HUDEP-2 (cell line): Measurements from ENCODE around the gene ZNF428.
"Not testable (repeated sequence)": the region's sequence is repeated elsewhere in the genome, so short reads cannot be mapped to it uniquely, and the experiment has no call there.

Experiments
- DNase-seq, 76 experiments: peaks; one replicate each; lab custom pipeline; 2025; ENCODE audit not compliant: unreplicated experiment in 76 of 76; lab: John Stamatoyannopoulos, UW

Gene ZNF428

GRCh38 chr19:43620061-43621001 lies 902 bp upstream of the ZNF428 start:
- no peak for DNase-seq

DNA sequence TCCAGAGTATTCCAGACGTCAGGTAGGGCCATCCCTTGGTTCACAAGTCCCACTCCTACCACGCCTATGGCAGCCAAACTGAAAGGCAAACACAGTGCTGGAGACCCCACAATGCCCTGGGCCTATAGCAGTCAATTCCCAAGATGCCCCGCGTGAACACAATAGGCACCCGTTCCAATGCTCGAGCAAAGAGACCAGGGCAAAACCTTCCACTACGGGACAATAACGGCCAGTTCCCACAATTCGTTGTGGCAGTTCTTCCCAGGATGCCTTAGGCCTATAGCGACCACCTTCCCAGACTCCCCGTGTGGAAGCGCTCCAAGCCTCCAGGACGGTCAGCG lies 538 bp downstream of the ZNF428 start:
- peak in 62 of 76 experiments; percentile 27 to 97 (median 70) for DNase-seq

DNA sequence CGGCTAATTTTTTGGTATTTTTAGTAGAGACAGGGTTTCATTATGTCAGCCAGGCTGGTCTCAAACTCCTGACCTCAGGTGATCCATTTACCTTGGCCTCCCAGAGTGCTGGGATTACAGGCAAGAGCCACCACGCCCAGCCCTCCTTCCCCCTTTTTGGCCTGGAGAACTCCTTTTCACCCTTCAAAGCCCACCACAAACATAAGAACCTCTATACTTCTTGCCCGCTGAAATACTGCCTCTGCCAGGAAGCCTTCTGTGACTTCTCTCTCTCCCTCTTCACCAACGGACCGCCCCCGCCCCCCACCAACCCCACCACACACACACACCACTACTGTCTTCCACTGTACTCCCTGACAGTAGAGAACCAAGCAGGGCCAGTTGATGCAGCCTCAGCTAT lies 2.5 kb downstream of the ZNF428 start:
- DNase-seq: no peak

DNA sequence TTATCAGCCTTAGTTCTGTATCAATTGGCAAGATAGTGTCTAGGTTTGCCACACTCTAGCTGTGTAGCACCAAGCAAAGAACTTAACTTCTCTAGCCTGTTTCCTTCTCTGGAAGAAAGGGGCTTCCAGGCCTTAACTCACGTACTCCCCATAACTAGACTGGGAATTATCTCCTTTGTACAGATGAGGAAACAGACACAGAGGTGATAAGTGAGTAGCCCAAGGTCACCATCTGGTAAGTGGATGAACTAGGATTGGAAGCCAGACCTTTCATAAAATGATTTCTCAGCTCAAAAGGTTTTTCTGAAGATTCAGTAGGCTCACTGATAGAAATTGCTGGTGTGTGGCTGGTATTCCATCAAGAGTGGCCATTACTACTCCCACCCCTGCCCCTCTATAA lies 3.1 kb downstream of the ZNF428 start:
- peak in 2 of 76 experiments; percentile 15 to 28 for DNase-seq

DNA sequence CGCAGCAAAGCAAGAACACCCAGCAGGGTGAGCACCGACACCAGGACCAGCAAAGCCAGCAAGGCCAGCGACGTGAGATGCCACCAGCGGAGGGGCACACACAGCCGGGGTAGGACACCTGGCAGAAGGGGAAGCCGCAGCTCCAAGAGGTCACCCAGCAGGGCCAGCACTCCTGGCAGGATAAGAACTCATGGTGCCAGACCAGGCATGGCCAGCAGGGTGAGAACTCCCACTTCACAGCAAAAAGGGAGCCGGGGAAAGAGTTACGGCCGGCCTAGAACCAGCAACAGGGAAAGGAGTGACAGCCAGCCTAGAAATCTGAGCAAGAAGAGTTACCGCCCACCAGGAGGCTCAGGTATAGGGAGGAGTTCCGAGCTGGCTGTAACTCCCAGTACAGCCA lies 7.1 kb downstream of the ZNF428 start:
- no peak for DNase-seq

- no peak for DNase-seq
These were observed 7.6 kb downstream of the ZNF428 start, which contains the start of gene SRRM5 for GRCh38 chr19:43611788-43612187. Gene SRRM5, plus strand, starts transcription at chr19:43612088. Its CDS starts 34 bp downstream, at chr19:43612122.

DNA sequence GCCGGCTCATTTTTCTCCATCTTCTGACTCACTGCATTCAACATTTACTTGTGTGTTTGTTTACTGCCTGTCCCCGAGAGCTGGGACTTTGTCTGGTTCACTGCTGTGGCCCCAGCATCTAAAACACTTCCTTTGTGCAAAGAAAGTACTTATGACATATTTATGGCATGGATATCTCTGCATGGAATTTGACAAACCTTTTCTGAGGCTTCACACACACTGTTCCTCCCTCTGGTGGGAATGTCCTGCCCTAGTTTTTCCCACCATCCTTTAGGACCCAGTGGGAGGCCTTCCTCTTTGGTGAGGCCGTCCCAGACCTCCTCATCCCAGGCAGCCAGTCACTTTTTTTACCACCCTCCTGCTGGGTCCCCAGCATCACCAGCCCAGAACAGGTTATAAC lies 8.9 kb downstream of the ZNF428 start:
- DNase-seq: no peak

GRCh38 chr19:43609872-43610271 lies 9.6 kb downstream of the ZNF428 start:
- no peak for DNase-seq

GRCh38 chr19:43607238-43608205 lies 11.9 kb downstream of the ZNF428 start:
- no peak for DNase-seq

DNA sequence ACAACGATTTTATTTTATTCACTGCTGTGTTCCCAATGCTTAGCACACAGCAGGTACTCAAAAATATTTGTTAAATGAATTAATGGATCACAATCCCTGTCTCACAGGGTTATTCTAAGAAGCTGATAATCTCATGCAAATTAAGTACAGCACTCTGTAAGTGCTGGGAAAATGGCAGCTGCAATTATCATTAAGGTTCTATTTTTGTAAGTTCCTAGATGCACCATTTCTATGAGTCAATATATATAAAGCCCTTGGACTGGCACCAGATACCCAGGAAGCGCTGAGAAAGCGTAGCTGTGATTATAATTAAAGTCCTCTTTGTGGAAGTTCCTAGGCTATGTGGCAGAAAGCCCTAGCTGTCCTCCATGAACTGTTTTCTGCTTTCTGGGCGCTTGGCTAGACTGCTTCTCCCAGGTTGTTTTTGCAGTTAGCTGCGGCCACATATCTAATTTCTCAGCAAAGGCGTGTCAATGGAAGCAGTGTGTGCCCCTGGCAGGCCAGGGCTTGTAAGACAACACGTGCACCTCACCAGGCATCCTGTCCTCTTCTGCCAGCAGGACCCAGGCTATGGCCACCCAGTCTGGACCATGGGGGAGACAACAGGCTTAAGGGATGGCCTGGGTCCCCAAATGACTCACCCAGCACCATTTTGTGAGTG lies 12.7 kb downstream of the ZNF428 start:
- no peak for DNase-seq

GRCh38 chr19:43605875-43606568 lies 13.4 kb downstream of the ZNF428 start:
- DNase-seq: peak in 2 of 76 experiments; percentile 9 to 19

GRCh38 chr19:43600326-43600725 lies 19.1 kb downstream of the ZNF428 start:
- not testable (repeated sequence) for DNase-seq

DNA sequence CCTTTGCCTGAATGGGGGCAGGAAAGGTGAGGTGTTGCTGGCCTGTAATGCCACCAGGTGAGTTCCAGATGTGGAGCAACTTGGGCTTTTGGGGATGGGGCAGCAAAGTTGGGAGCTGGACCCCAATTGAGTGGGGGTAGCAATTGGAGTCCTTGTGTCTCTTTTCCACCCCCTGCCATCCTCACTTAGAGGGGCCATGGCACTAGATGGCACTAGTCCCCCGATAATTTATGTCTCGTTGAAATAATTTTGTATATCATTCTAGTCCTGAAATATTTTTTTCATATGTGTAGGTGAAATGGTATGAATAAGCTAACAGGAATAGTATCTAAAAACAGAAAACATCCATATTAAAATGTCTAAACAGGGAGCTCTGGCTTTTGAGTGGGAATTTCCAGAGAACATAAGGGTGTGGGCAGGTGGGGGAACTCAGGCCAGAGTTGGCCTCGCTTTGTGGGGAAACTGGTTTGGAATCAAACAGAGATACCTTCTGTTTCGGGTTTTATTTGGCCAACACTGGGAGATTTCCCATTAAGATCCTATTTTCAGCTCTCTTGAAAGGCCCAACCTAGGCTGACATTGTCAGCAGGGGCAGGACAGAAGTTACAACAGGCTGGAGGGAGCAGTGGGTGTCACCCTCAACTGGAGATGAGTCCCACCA lies 19.7 kb downstream of the ZNF428 start:
- no peak for DNase-seq

- no peak for DNase-seq
These were observed 20.8 kb downstream of the ZNF428 start for GRCh38 chr19:43598445-43599240.

DNA sequence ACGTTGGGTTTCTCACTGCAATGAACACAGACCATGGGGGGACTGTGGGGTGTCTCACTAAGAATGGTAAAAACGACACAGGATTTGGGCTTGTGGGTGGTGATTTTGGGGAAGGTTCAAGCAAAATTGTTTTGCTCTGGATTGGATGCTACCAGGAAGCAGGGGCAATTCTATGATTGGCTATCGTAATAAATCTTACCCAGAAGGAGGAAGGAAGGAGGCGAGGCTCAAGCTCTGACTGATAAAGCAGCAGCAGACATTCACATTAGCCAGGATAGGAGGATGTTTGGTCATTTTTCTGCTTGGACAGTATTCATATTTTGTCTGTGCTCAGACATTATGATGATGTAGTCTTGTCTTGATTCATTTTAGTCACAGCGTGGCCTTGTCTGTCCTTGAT lies 21.6 kb downstream of the ZNF428 start:
- no peak for DNase-seq

DNA sequence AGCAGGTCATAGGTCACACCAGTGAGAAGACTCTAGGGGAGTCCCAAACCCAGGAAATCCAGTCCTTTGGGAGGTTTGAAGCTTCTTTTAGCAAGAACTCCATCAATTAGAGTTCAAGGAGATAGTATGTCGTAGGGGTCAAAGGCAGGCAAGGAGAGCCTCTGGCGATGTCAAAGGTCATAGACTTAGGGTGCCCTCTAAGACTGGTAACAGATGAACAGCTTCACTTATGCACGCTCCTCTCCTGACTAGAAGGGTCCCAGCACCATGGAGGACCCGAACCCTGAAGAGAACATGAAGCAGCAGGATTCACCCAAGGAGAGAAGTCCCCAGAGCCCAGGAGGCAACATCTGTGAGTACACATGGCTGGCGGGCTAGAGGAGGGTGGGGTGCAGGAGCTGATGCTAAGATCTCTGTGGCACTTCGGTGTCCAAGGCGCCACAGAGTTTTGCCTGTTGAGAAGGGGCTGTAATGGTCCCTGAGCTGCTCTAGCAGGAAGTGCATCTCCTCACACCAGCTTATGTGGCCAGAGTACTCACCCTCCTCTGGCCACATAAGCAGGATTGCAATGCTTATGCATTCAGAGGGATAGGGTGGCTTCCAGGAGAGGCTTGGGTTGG lies 22.5 kb downstream of the ZNF428 start:
- DNase-seq: peak in 2 of 76 experiments; percentile 13 to 37

GRCh38 chr19:43595999-43596841 lies 23.2 kb downstream of the ZNF428 start, which contains the start of the genes IRGQ and ZNF576:
Gene IRGQ, minus strand, starts transcription at chr19:43596134. Its CDS starts 796 bp downstream, at chr19:43595338.
Gene ZNF576, plus strand, starts transcription at chr19:43596595. Its CDS starts 514 bp downstream, at chr19:43597109.
- DNase-seq: peak; percentile 89 to 100 (median 100)
